Measurements from ENCODE around the gene ANKRD22. TPM values are rescaled to one million over a fixed set of nuclear protein-coding genes. Genes with fewer than 3 reads are reported as not detected.

ANKRD22 gene
- total and polyA plus RNA-seq, 2 donors (not counting 1 experiment from before 2014, with no cell fraction given) = 0.09 TPM; not detected in 1

GRCh38 chr10:88889559-88890337, 38.1 kb upstream of the ANKRD22 start:
- H3K4me3 Mint-ChIP-seq = peak overlapping the region; percentile 26
- Histone ChIP-seq H3K79me2 (ENCODE audit: control insufficient read depth, insufficient read depth, low read length) (peaks cover 92% of the 10 kb centered on the region), H4K20me1 (ENCODE audit: control insufficient read depth, insufficient read depth, low read length, poor library complexity, severe bottlenecking) (no peaks in the 10 kb centered on the region), H3K9ac (ENCODE audit: low read length) (peak overlapping the region; percentile 14), H3K27ac (ENCODE audit: low read length in 2 of 2) (peak overlapping the region in 1 of 2 donors; percentile 5), H3K9me3 (ENCODE audit: control extremely low read depth in 1 of 3, control insufficient read depth in 2 of 3, insufficient read depth in 1 of 3, low read length in 2 of 3) (no peaks in the 10 kb centered on the region), H3K36me3 (replicated peaks in 1 of 2; ENCODE audit: control extremely low read depth in 1 of 2, control insufficient read depth in 1 of 2, extremely low read depth in 1 of 2, insufficient read depth in 2 of 2, low read length in 1 of 2) (peaks cover 4 to 9% of the 10 kb centered on the region in 2 experiments), H3K4me2 (replicated peaks; ENCODE audit: low read depth, low read length, poor library complexity, severe bottlenecking) (peak overlapping the region; percentile 10), H2AFZ (ENCODE audit: insufficient read depth, low read depth, low read length, poor library complexity, severe bottlenecking) (no peak overlapping the region), H3K4me3 (ENCODE audit: control extremely low read depth in 1 of 5, extremely low read depth in 1 of 5, insufficient read depth in 1 of 5, low read depth in 2 of 5, low read length in 4 of 5) (no peak overlapping the region), H3K4me1 (ENCODE audit: control insufficient read depth in 2 of 2, insufficient read depth in 2 of 2, low read length in 2 of 2) (peaks cover 23 to 40% of the 10 kb centered on the region in 2 donors), H3K27me3 (replicated peaks in 1 of 4; ENCODE audit: control extremely low read depth in 1 of 4, control insufficient read depth in 3 of 4, insufficient read depth in 4 of 4, low read length in 3 of 4) (no peaks in the 10 kb centered on the region)
- WGBS (ENCODE audit: insufficient coverage) = 57% methylated on average over 1 of the region's 1 CpG
- peaks cover 65% of the 10 kb centered on the region for H3K4me1 Mint-ChIP-seq
- no peak for TF ChIP-seq CTCF (IDR thresholded peaks at IDR 0.05)
- TF ChIP-seq EZH2 (IDR thresholded peaks at IDR 0.05; ENCODE audit: borderline replicate concordance, insufficient read depth, low read depth, low read length, poor library complexity, severe bottlenecking) = no peak
- DNase-seq (peak; percentile 44), ATAC-seq (ENCODE audit: low read depth) (peak; percentile 34)
- POLR2A ChIA-PET = interaction anchor here (1.5 kb wide), 1 partner anchor 10 kb away, joined by 3 read pairs; the partner anchor contains the start of gene STAMBPL1
- peak overlapping the region; percentile 47 for H3K27ac Mint-ChIP-seq
- intact Hi-C loops (cut with micrococcal nuclease) = loop anchor here (1.0 kb wide), 1 partner anchor 12 kb away; no protein-coding TSS in a partner anchor
- CTCF ChIA-PET = interaction anchor here (1.0 to 3.8 kb wide), 2 partner anchors 44 to 53 kb away, joined by 4 to 15 read pairs; no protein-coding TSS in a partner anchor
- no peaks in the 10 kb centered on the region for H3K9me3 Mint-ChIP-seq (ENCODE audit: insufficient read depth)
- no peaks in the 10 kb centered on the region for H3K27me3 Mint-ChIP-seq
